Peyer's patch (tissue), 4 donors: ENCODE data around the gene MMD2.

ENCODE experiments used
- CTCF ChIP-seq, 6 experiments: fragments of 450-650 bp in 4 of 6; fragments of 200-600 bp in 2 of 6; sonication (generic) in 1 of 6; IDR thresholded peaks; one replicate each; pipeline ENCODE4 v1.5.1; 2017 to 2019; ENCODE audit warnings: antibody characterized with exemption in 6 of 6, mild to moderate bottlenecking in 3 of 6, moderate library complexity in 1 of 6
- POLR2A ChIP-seq, 2 donors: fragments of 450-650 bp; IDR thresholded peaks; one replicate each; pipeline ENCODE4 v1.5.1; 2017; ENCODE audit warnings: antibody characterized with exemption in 2 of 2, mild to moderate bottlenecking in 2 of 2, moderate library complexity in 2 of 2

GRCh38 chr7:4959306-4959705, 319 bp upstream of the MMD2 start:
- TF ChIP-seq POLR2A (IDR thresholded peaks at IDR 0.05), result no peak
- TF ChIP-seq CTCF (IDR thresholded peaks at IDR 0.05), result no peak
